Measurements from ENCODE around the gene EPHB4.
A peak's percentile ranks its signal among the peaks of the same experiment; 100 is the strongest.
"Not testable (repeated sequence)": the region's sequence is repeated elsewhere in the genome, so short reads cannot be mapped to it uniquely, and the experiment has no call there.

The EPHB4 gene

GRCh38 chr7:100827330-100828226, at the start of gene EPHB4:
Gene EPHB4, minus strand, starts transcription at chr7:100827523. Its CDS starts 493 bp downstream, at chr7:100827030.
- DNase-seq (ENCODE audit: low read depth) = peak; percentile 69

- DNase-seq (ENCODE audit: low read depth) = no peak
These were observed 48.0 kb upstream of the EPHB4 start for GRCh38 chr7:100875356-100875751.

- DNase-seq (ENCODE audit: low read depth) = peak; percentile 95
These were observed 47.4 kb upstream of the EPHB4 start, which contains the start of gene SRRT for GRCh38 chr7:100874577-100875355. Gene SRRT, plus strand, starts transcription at chr7:100875103. Its CDS starts 488 bp downstream, at chr7:100875591.

GRCh38 chr7:100874300-100874576, 46.9 kb upstream of the EPHB4 start:
- no peak for DNase-seq (ENCODE audit: low read depth)

GRCh38 chr7:100873599-100874299, 46.4 kb upstream of the EPHB4 start:
- no peak for DNase-seq (ENCODE audit: low read depth)

- no peak for DNase-seq (ENCODE audit: low read depth)
These were observed 40.6 kb upstream of the EPHB4 start for GRCh38 chr7:100867776-100868485.

GRCh38 chr7:100867040-100867775, 39.9 kb upstream of the EPHB4 start, which contains the start of gene TRIP6:
Gene TRIP6, plus strand, starts transcription at chr7:100867387. Its CDS starts 111 bp downstream, at chr7:100867498.
- peak; percentile 94 for DNase-seq (ENCODE audit: low read depth)

- DNase-seq (ENCODE audit: low read depth) = no peak
These were observed 39.4 kb upstream of the EPHB4 start for GRCh38 chr7:100866729-100867039.

- DNase-seq (ENCODE audit: low read depth) = no peak
These were observed 38.8 kb upstream of the EPHB4 start for GRCh38 chr7:100865938-100866728.

GRCh38 chr7:100865372-100865911, 38.1 kb upstream of the EPHB4 start:
- DNase-seq (ENCODE audit: low read depth) = no peak

- DNase-seq (ENCODE audit: low read depth) = no peak
These were observed 37.0 kb upstream of the EPHB4 start for GRCh38 chr7:100864263-100864845.

GRCh38 chr7:100863406-100863950, 36.2 kb upstream of the EPHB4 start:
- no peak for DNase-seq (ENCODE audit: low read depth)

GRCh38 chr7:100861616-100861985, 34.3 kb upstream of the EPHB4 start:
- DNase-seq (ENCODE audit: low read depth) = no peak

GRCh38 chr7:100860702-100861615, 33.6 kb upstream of the EPHB4 start:
- DNase-seq (ENCODE audit: low read depth) = no peak

GRCh38 chr7:100859856-100860255, 32.5 kb upstream of the EPHB4 start:
- no peak for DNase-seq (ENCODE audit: low read depth)

- no peak for DNase-seq (ENCODE audit: low read depth)
These were observed 29.6 kb upstream of the EPHB4 start for GRCh38 chr7:100856871-100857282.

- no peak for DNase-seq (ENCODE audit: low read depth)
These were observed 28.2 kb upstream of the EPHB4 start for GRCh38 chr7:100855515-100855914.

GRCh38 chr7:100854899-100855298, 27.6 kb upstream of the EPHB4 start:
- not testable (repeated sequence) for DNase-seq (ENCODE audit: low read depth)
